ENCODE measurements around the gene MYO1E.

MYO1E gene

GRCh38 chr15:59221511-59222505 is 150.9 kb downstream of the MYO1E start:
- no peak overlapping the region for H3K27ac ChIP-seq
- no peak for TF ChIP-seq CTCF (IDR thresholded peaks at IDR 0.05)
- TF ChIP-seq ZFX (IDR thresholded peaks at IDR 0.05; ENCODE audit: borderline replicate concordance): no peak

- H3K27ac ChIP-seq: no peak overlapping the region
- TF ChIP-seq ZFX (IDR thresholded peaks at IDR 0.05; ENCODE audit: borderline replicate concordance) (no peak), CTCF (IDR thresholded peaks at IDR 0.05) (no peak)
Measured at GRCh38 chr15:59218710-59219109, 154.0 kb downstream of the MYO1E start.

GRCh38 chr15:59217876-59218498 is 154.7 kb downstream of the MYO1E start:
- TF ChIP-seq CTCF (IDR thresholded peaks at IDR 0.05) (no peak), ZFX (IDR thresholded peaks at IDR 0.05; ENCODE audit: borderline replicate concordance) (no peak)
- H3K27ac ChIP-seq: no peak overlapping the region

GRCh38 chr15:59216911-59217310 is 155.8 kb downstream of the MYO1E start:
- TF ChIP-seq ZFX (IDR thresholded peaks at IDR 0.05; ENCODE audit: borderline replicate concordance) (no peak), CTCF (IDR thresholded peaks at IDR 0.05) (no peak)
- no peak overlapping the region for H3K27ac ChIP-seq

GRCh38 chr15:59210186-59210585 is 162.5 kb downstream of the MYO1E start:
- no peak for TF ChIP-seq ZFX (IDR thresholded peaks at IDR 0.05; ENCODE audit: borderline replicate concordance)
- no peak for TF ChIP-seq CTCF (IDR thresholded peaks at IDR 0.05)

GRCh38 chr15:59208613-59209249 is 163.9 kb downstream of the MYO1E start:
- no peak for TF ChIP-seq CTCF (IDR thresholded peaks at IDR 0.05)
- TF ChIP-seq ZFX (IDR thresholded peaks at IDR 0.05; ENCODE audit: borderline replicate concordance): no peak
- H3K27ac ChIP-seq: no peak overlapping the region

More at GRCh38 chr15:59210186-59210585, 162.5 kb downstream of the MYO1E start:
- H3K27ac ChIP-seq: no peak overlapping the region
